ENCODE results near the gene GALNT17.

Gene GALNT17

GRCh38 chr7:71746006-71746405 is 614.1 kb downstream of the GALNT17 start:
- Histone ChIP-seq H3K4me1 (ENCODE audit: control insufficient read depth in 1 of 2, insufficient read depth in 2 of 2, low read length in 2 of 2) (no peaks in the 10 kb centered on the region), H3K9me3 (ENCODE audit: insufficient read depth, low read depth, low read length) (peaks cover 2% of the 10 kb centered on the region), H3K18ac (ENCODE audit: low read length) (no peak overlapping the region), H3K27ac (ENCODE audit: low read depth, low read length) (no peak overlapping the region), H3K23ac (ENCODE audit: low read length) (no peak overlapping the region), H2BK5ac (ENCODE audit: low read depth, low read length, poor library complexity) (no peak overlapping the region), H3K79me2 (ENCODE audit: control insufficient read depth, insufficient read depth, low read length, poor library complexity) (no peaks in the 10 kb centered on the region), H4K91ac (ENCODE audit: low read depth, low read length) (no peak overlapping the region), H3K14ac (ENCODE audit: low read length) (no peak overlapping the region), H3K79me1 (ENCODE audit: low read length) (no peaks in the 10 kb centered on the region), H4K8ac (ENCODE audit: low read depth, low read length) (no peak overlapping the region), H3K4ac (ENCODE audit: low read depth, low read length) (no peak overlapping the region), H4K12ac (ENCODE audit: low read depth, low read length) (no peak overlapping the region), H2AK5ac (ENCODE audit: low read length) (no peak overlapping the region), H3K27me3 (ENCODE audit: insufficient read depth, low read length) (no peaks in the 10 kb centered on the region), H2BK12ac (ENCODE audit: low read length) (no peak overlapping the region), H3K4me2 (ENCODE audit: low read length) (no peak overlapping the region), H3K9ac (ENCODE audit: low read length) (no peak overlapping the region), H3K36me3 (ENCODE audit: control insufficient read depth in 1 of 2, insufficient read depth in 2 of 2, low read length in 2 of 2) (no peaks in the 10 kb centered on the region), H3K4me3 (ENCODE audit: low read depth, low read length) (no peak overlapping the region), H2AFZ (ENCODE audit: insufficient read depth, low read length, poor library complexity) (no peak overlapping the region), H2BK120ac (ENCODE audit: insufficient read depth, low read length, poor library complexity) (no peak overlapping the region)
- no CpG with 5 or more reads among the region's 5 CpGs for WGBS (ENCODE audit: extremely low coverage, insufficient coverage, insufficient read length)
- no peak for DNase-seq

- Histone ChIP-seq H3K9me3 (ENCODE audit: insufficient read depth, low read depth, low read length) (peaks cover 4% of the 10 kb centered on the region), H3K4ac (ENCODE audit: low read depth, low read length) (no peak overlapping the region), H2BK12ac (ENCODE audit: low read length) (no peak overlapping the region), H3K27ac (ENCODE audit: low read depth, low read length) (no peak overlapping the region), H3K4me3 (ENCODE audit: low read depth, low read length) (no peak overlapping the region), H3K14ac (ENCODE audit: low read length) (no peak overlapping the region), H3K79me1 (ENCODE audit: low read length) (no peaks in the 10 kb centered on the region), H4K12ac (ENCODE audit: low read depth, low read length) (no peak overlapping the region), H3K4me1 (ENCODE audit: control insufficient read depth in 1 of 2, insufficient read depth in 2 of 2, low read length in 2 of 2) (peaks cover 0 to 2% of the 10 kb centered on the region in 2 experiments), H3K27me3 (ENCODE audit: insufficient read depth, low read length) (no peaks in the 10 kb centered on the region), H3K23ac (ENCODE audit: low read length) (no peak overlapping the region), H2AK5ac (ENCODE audit: low read length) (no peak overlapping the region), H4K91ac (ENCODE audit: low read depth, low read length) (no peak overlapping the region), H3K18ac (ENCODE audit: low read length) (no peak overlapping the region), H3K36me3 (ENCODE audit: control insufficient read depth in 1 of 2, insufficient read depth in 2 of 2, low read length in 2 of 2) (no peaks in the 10 kb centered on the region), H2BK5ac (ENCODE audit: low read depth, low read length, poor library complexity) (no peak overlapping the region), H2BK120ac (ENCODE audit: insufficient read depth, low read length, poor library complexity) (no peak overlapping the region), H3K4me2 (ENCODE audit: low read length) (no peak overlapping the region), H3K79me2 (ENCODE audit: control insufficient read depth, insufficient read depth, low read length, poor library complexity) (no peaks in the 10 kb centered on the region), H2AFZ (ENCODE audit: insufficient read depth, low read length, poor library complexity) (no peak overlapping the region), H3K9ac (ENCODE audit: low read length) (no peak overlapping the region), H4K8ac (ENCODE audit: low read depth, low read length) (no peak overlapping the region)
- WGBS (ENCODE audit: extremely low coverage, insufficient coverage, insufficient read length): no CpG with 5 or more reads among the region's 6 CpGs
- no peak for DNase-seq
Observed at GRCh38 chr7:71750290-71750689, 618.3 kb downstream of the GALNT17 start.

- H3K27ac ChIP-seq (ENCODE audit: low read depth, low read length): no peak overlapping the region
- no peak overlapping the region for H3K4ac ChIP-seq (ENCODE audit: low read depth, low read length)
- H3K4me2 ChIP-seq (ENCODE audit: low read length): peak overlapping the region; percentile 46
- H3K36me3 ChIP-seq (ENCODE audit: control insufficient read depth in 1 of 2, insufficient read depth in 2 of 2, low read length in 2 of 2): no peaks in the 10 kb centered on the region
- no CpG with 5 or more reads among the region's 43 CpGs for WGBS (ENCODE audit: extremely low coverage, insufficient coverage, insufficient read length)
- H4K12ac ChIP-seq (ENCODE audit: low read depth, low read length): no peak overlapping the region
- no peak overlapping the region for H4K91ac ChIP-seq (ENCODE audit: low read depth, low read length)
- H3K14ac ChIP-seq (ENCODE audit: low read length): no peak overlapping the region
- H3K27me3 ChIP-seq (ENCODE audit: insufficient read depth, low read length): no peaks in the 10 kb centered on the region
- no peak overlapping the region for H2BK120ac ChIP-seq (ENCODE audit: insufficient read depth, low read length, poor library complexity)
- no peak overlapping the region for H3K23ac ChIP-seq (ENCODE audit: low read length)
- H2BK12ac ChIP-seq (ENCODE audit: low read length): no peak overlapping the region
- no peak overlapping the region for H2AFZ ChIP-seq (ENCODE audit: insufficient read depth, low read length, poor library complexity)
- no peak overlapping the region for H3K18ac ChIP-seq (ENCODE audit: low read length)
- H3K79me2 ChIP-seq (ENCODE audit: control insufficient read depth, insufficient read depth, low read length, poor library complexity): no peaks in the 10 kb centered on the region
- H3K79me1 ChIP-seq (ENCODE audit: low read length): no peaks in the 10 kb centered on the region
- H2BK5ac ChIP-seq (ENCODE audit: low read depth, low read length, poor library complexity): no peak overlapping the region
- H3K4me1 ChIP-seq (ENCODE audit: control insufficient read depth in 1 of 2, insufficient read depth in 2 of 2, low read length in 2 of 2): peaks cover 0 to 2% of the 10 kb centered on the region in 2 experiments
- H3K4me3 ChIP-seq (ENCODE audit: low read depth, low read length): no peak overlapping the region
- H3K9me3 ChIP-seq (ENCODE audit: insufficient read depth, low read depth, low read length): peaks cover 4% of the 10 kb centered on the region
- H4K8ac ChIP-seq (ENCODE audit: low read depth, low read length): no peak overlapping the region
- no peak overlapping the region for H2AK5ac ChIP-seq (ENCODE audit: low read length)
- no peak overlapping the region for H3K9ac ChIP-seq (ENCODE audit: low read length)
- peak in 1 of 2 donors; percentile 39 for DNase-seq
Observed at GRCh38 chr7:71752171-71752935, 620.4 kb downstream of the GALNT17 start.

- Histone ChIP-seq H3K14ac (ENCODE audit: low read length) (no peak overlapping the region), H4K12ac (ENCODE audit: low read depth, low read length) (no peak overlapping the region), H3K4me2 (ENCODE audit: low read length) (no peak overlapping the region), H2BK12ac (ENCODE audit: low read length) (no peak overlapping the region), H3K4me1 (ENCODE audit: control insufficient read depth in 1 of 2, insufficient read depth in 2 of 2, low read length in 2 of 2) (peaks cover 0 to 2% of the 10 kb centered on the region in 2 experiments), H3K79me2 (ENCODE audit: control insufficient read depth, insufficient read depth, low read length, poor library complexity) (no peaks in the 10 kb centered on the region), H3K18ac (ENCODE audit: low read length) (no peak overlapping the region), H3K9ac (ENCODE audit: low read length) (no peak overlapping the region), H3K4ac (ENCODE audit: low read depth, low read length) (no peak overlapping the region), H4K91ac (ENCODE audit: low read depth, low read length) (no peak overlapping the region), H3K9me3 (ENCODE audit: insufficient read depth, low read depth, low read length) (peaks cover 4% of the 10 kb centered on the region), H2AFZ (ENCODE audit: insufficient read depth, low read length, poor library complexity) (no peak overlapping the region), H3K36me3 (ENCODE audit: control insufficient read depth in 1 of 2, insufficient read depth in 2 of 2, low read length in 2 of 2) (no peaks in the 10 kb centered on the region), H3K79me1 (ENCODE audit: low read length) (no peaks in the 10 kb centered on the region), H3K27me3 (ENCODE audit: insufficient read depth, low read length) (no peaks in the 10 kb centered on the region), H2BK120ac (ENCODE audit: insufficient read depth, low read length, poor library complexity) (no peak overlapping the region), H3K4me3 (ENCODE audit: low read depth, low read length) (no peak overlapping the region), H2BK5ac (ENCODE audit: low read depth, low read length, poor library complexity) (no peak overlapping the region), H3K27ac (ENCODE audit: low read depth, low read length) (no peak overlapping the region), H2AK5ac (ENCODE audit: low read length) (no peak overlapping the region), H3K23ac (ENCODE audit: low read length) (no peak overlapping the region), H4K8ac (ENCODE audit: low read depth, low read length) (no peak overlapping the region)
- WGBS (ENCODE audit: extremely low coverage, insufficient coverage, insufficient read length): 96% methylated on average over 2 of the region's 2 CpGs
- DNase-seq: no peak
Observed at GRCh38 chr7:71753236-71753635, 621.3 kb downstream of the GALNT17 start.
